Left ventricle myocardium inferior (tissue), 1 donor: ENCODE results near the gene OR2T12. TPM values are rescaled to one million over a fixed set of nuclear protein-coding genes. Genes with fewer than 3 reads are reported as not detected.
"Not testable (repeated sequence)": the region's sequence is repeated elsewhere in the genome, so short reads cannot be mapped to it uniquely, and the experiment has no call there.

ENCODE experiments used
- DNase-seq: peaks from one replicate; pipeline ENCODE4 v3.0.0-alpha.2; 2020
- H3K27ac ChIP-seq: fragments of 200-600 bp; replicated peaks from 2 replicates; pipeline ENCODE4 v1.8.0; 2021
- H3K27me3 ChIP-seq: fragments of 200-600 bp; 2 replicates; pipeline ENCODE4 v1.8.0; 2021; ENCODE audit warnings: low read depth
- H3K36me3 ChIP-seq: fragments of 200-600 bp; 2 replicates; pipeline ENCODE4 v1.8.0; 2021
- H3K4me1 ChIP-seq: fragments of 200-600 bp; 2 replicates; pipeline ENCODE4 v1.8.0; 2021
- H3K4me3 ChIP-seq: fragments of 200-600 bp; 2 replicates; pipeline ENCODE4 v1.8.0; 2021; ENCODE audit warnings: mild to moderate bottlenecking, moderate library complexity
- H3K9me3 ChIP-seq: fragments of 200-600 bp; replicated peaks from 2 replicates; pipeline ENCODE4 v1.8.0; 2021
- CTCF ChIP-seq: fragments of 200-600 bp; IDR thresholded peaks from 2 replicates; pipeline ENCODE4 v1.8.0; 2021; ENCODE audit warnings: antibody characterized with exemption, mild to moderate bottlenecking, borderline replicate concordance
- intact Hi-C: fragments of 100-400 bp; cut with micrococcal nuclease; formaldehyde crosslinking; loops from one replicate; pipeline ENCODE4 v1.11.0; 2022
- long read RNA-seq: library from polyadenylated mRNA; unstranded; transcript quantifications from one replicate; pipeline ENCODE4 v2.0.0, GENCODE V29; 2021
- total RNA-seq: library from RNA; stranded (reverse); fragmentation: NEBNext Ultra II Directional; extraction: Animal tissue kit (Norgen Biotek cat#: 25700); gene quantifications from one replicate; pipeline ENCODE4 v1.2.1, GENCODE V29; 2021
- donor health status: DM: no; HTN: yes; CAD: no; lungs with severe emphysema.

OR2T12 gene, protein sequence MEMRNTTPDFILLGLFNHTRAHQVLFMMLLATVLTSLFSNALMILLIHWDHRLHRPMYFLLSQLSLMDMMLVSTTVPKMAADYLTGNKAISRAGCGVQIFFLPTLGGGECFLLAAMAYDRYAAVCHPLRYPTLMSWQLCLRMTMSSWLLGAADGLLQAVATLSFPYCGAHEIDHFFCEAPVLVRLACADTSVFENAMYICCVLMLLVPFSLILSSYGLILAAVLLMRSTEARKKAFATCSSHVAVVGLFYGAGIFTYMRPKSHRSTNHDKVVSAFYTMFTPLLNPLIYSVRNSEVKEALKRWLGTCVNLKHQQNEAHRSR
- not detected for total RNA-seq
- long read RNA-seq: 0 reads

- H3K27ac ChIP-seq: no peak within 1 kb of the TSS
- no peak for TF ChIP-seq CTCF
- H3K4me1 ChIP-seq: no peaks in the 10 kb centered on the region
- intact Hi-C loops: no loop called here
- no peaks in the 10 kb centered on the region for H3K27me3 ChIP-seq
- H3K9me3 ChIP-seq: peaks cover 10% of the 10 kb centered on the region
- no peaks in the 10 kb centered on the region for H3K36me3 ChIP-seq
- DNase-seq: no peak
- H3K4me3 ChIP-seq: no peak within 1 kb of the TSS
These were observed at the start of gene OR2T12 for GRCh38 chr1:248303324-248303723. Gene OR2T12, minus strand, starts transcription at chr1:248303424. Its CDS starts 7,846 bp downstream, at chr1:248295578.

- H3K27me3 ChIP-seq: no peaks in the 10 kb centered on the region
- no peak within 1 kb of the TSS for H3K27ac ChIP-seq
- intact Hi-C loops: no loop called here
- H3K4me3 ChIP-seq: no peak within 1 kb of the TSS
- no peaks in the 10 kb centered on the region for H3K9me3 ChIP-seq
- TF ChIP-seq CTCF: no peak
- H3K36me3 ChIP-seq: no peaks in the 10 kb centered on the region
- DNase-seq: no peak
- H3K4me1 ChIP-seq: no peaks in the 10 kb centered on the region
These were observed 45.3 kb upstream of the OR2T12 start, which contains the start of gene OR14C36 for GRCh38 chr1:248348475-248348874. Gene OR14C36, plus strand, starts transcription at chr1:248348775. Its CDS starts 0 bp downstream, at chr1:248348775.

DNA sequence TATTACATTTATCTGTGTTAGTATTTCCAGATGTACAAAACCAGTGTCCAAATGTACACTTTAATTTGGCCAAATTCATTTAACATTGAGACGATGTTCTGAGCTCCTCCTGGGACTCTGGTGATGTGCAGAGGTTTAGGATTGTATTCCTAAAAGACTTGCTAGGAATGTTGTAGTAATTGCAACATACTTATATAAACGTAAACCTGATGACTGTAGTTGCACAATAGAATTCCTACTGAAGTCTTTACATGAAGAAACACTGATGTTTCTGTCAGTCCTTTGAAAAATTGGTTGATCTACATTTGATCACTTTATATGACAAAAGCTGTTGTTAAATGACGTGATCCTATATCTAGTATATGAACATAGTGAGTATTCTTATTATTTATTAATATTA, 40.2 kb upstream of the OR2T12 start:
- H3K4me1 ChIP-seq: no peaks in the 10 kb centered on the region
- H3K4me3 ChIP-seq: no peak overlapping the region
- intact Hi-C loops: no loop called here
- no peak for DNase-seq
- H3K9me3 ChIP-seq: no peaks in the 10 kb centered on the region
- no peaks in the 10 kb centered on the region for H3K27me3 ChIP-seq
- no peaks in the 10 kb centered on the region for H3K36me3 ChIP-seq
- TF ChIP-seq CTCF: no peak
- H3K27ac ChIP-seq: no peak overlapping the region

GRCh38 chr1:248324468-248324867, 21.2 kb upstream of the OR2T12 start, which contains the start of gene OR2M7:
Gene OR2M7, minus strand, starts transcription at chr1:248324568. Its CDS starts 0 bp downstream, at chr1:248324568.
- intact Hi-C loops: no loop called here
- H3K9me3 ChIP-seq: peaks cover 17% of the 10 kb centered on the region
- no peaks in the 10 kb centered on the region for H3K36me3 ChIP-seq
- no peaks in the 10 kb centered on the region for H3K27me3 ChIP-seq
- DNase-seq: no peak
- H3K4me3 ChIP-seq: no peak within 1 kb of the TSS
- TF ChIP-seq CTCF: no peak
- no peaks in the 10 kb centered on the region for H3K4me1 ChIP-seq
- no peak within 1 kb of the TSS for H3K27ac ChIP-seq

GRCh38 chr1:248316796-248317195, 13.6 kb upstream of the OR2T12 start:
- intact Hi-C loops: no loop called here
- Histone ChIP-seq H3K36me3 (no peaks in the 10 kb centered on the region), H3K27ac (no peak overlapping the region), H3K4me3 (no peak overlapping the region), H3K4me1 (no peaks in the 10 kb centered on the region), H3K9me3 (peaks cover 37% of the 10 kb centered on the region), H3K27me3 (no peaks in the 10 kb centered on the region)
- DNase-seq: no peak
- TF ChIP-seq CTCF: no peak

DNA sequence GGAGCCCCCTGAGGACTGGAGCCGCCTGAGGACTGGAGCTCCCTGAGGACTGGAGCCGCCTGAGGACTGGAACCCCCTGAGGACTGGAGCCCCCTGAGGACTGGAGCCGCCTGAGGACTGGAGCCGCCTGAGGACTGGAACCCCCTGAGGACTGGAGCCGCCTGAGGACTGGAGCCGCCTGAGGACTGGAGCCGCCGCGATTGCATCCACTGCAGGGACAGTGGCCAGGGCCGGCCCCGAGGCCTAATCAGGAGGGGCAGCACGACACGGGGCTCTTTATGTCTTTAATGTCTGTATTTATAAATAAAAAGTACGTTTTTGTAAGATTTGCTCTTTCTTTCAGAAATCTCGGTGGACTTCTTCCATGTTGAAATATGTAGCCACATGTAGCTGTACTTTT, 3.5 kb upstream of the OR2T12 start:
- H3K27me3 ChIP-seq, H3K4me1 ChIP-seq, DNase-seq, H3K9me3 ChIP-seq, H3K4me3 ChIP-seq, H3K36me3 ChIP-seq, intact Hi-C loops, H3K27ac ChIP-seq: not testable (repeated sequence)
